ENCODE data around the gene TSNAXIP1. TPM values are rescaled to one million over a fixed set of nuclear protein-coding genes. Genes with fewer than 3 reads are reported as not detected.

The TSNAXIP1 gene
- total and polyA plus RNA-seq, 9 donors = 0.80 to 1.9 (median 1.5) TPM

DNA sequence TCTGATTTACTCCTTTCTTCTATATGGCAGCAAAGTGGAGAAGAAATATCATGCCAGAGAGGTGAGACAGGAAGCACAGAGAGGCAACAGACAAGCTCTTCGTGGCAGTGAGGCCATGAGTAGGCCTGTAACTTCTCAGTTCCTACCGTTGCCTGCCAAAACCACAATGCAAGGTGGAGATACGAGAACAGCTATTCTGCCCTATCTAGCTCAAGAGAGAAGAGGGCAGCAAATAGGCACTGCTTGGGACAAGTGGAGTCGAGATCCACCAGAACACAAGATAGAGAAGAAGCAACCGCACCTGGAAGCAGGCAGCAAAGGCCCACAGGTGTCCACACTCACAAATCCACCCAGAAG lies 25.1 kb upstream of the TSNAXIP1 start:
- no peak overlapping the region for H3K4me3 ChIP-seq (ENCODE audit: low read length)
- no peaks in the 10 kb centered on the region for H3K27me3 ChIP-seq (ENCODE audit: control insufficient read depth, insufficient read depth, low read length)
- no peaks in the 10 kb centered on the region for H3K36me3 ChIP-seq (ENCODE audit: control insufficient read depth, insufficient read depth, low read length)
- no peak overlapping the region for H3K27ac ChIP-seq (ENCODE audit: low read length)
- no peak for DNase-seq
- no peaks in the 10 kb centered on the region for H3K9me3 ChIP-seq (replicated peaks; ENCODE audit: control insufficient read depth, low read depth, low read length)
- WGBS (ENCODE audit: insufficient coverage) = 100% methylated on average over 2 of the region's 5 CpGs
- peaks cover 3% of the 10 kb centered on the region for H3K4me1 ChIP-seq (ENCODE audit: control insufficient read depth, insufficient read depth, low read length)

DNA sequence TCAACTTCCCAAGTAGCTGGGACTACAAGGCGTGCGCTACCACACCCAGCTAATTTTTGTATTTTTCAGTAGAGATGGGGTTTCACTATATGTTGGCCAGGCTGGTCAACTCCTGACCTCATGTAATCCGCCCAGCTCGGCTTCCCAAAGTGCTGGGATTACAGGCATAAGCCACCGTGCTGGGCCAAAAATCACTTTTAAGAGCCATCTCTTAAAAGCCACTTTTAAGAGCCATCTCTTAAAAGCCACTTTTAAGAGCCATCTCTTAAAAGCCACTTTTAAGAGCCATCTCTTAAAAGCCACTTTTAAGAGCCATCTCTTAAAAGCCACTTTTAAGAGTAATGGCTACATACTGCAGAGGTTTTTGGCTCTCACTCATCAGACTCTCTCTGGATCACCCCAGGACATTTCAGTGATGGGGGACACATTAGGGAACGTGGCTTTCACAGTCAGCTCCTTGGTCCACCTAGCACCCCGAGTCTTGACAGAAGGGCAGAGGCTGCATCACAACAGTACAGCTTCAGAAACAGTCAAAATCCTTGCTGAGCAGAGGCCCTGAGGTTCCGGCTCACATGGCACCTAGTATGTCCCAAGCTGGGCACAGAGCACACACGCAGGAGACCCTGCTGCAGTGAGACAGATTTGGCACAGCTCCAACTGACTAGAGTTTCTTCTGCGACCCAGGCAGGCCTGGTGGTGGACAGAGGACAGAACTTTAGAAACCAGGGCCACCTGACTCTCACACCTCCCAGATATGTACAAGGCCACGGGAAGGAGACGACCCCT lies 23.9 kb upstream of the TSNAXIP1 start:
- DNase-seq = peak; percentile 32
- H3K36me3 ChIP-seq (ENCODE audit: control insufficient read depth, insufficient read depth, low read length) = no peaks in the 10 kb centered on the region
- no peak overlapping the region for H3K4me3 ChIP-seq (ENCODE audit: low read length)
- no peaks in the 10 kb centered on the region for H3K27me3 ChIP-seq (ENCODE audit: control insufficient read depth, insufficient read depth, low read length)
- H3K4me1 ChIP-seq (ENCODE audit: control insufficient read depth, insufficient read depth, low read length) = peaks cover 3% of the 10 kb centered on the region
- no peaks in the 10 kb centered on the region for H3K9me3 ChIP-seq (replicated peaks; ENCODE audit: control insufficient read depth, low read depth, low read length)
- peak overlapping the region; percentile 35 for H3K27ac ChIP-seq (ENCODE audit: low read length)
- WGBS (ENCODE audit: insufficient coverage) = 75% methylated on average over 8 of the region's 12 CpGs

DNA sequence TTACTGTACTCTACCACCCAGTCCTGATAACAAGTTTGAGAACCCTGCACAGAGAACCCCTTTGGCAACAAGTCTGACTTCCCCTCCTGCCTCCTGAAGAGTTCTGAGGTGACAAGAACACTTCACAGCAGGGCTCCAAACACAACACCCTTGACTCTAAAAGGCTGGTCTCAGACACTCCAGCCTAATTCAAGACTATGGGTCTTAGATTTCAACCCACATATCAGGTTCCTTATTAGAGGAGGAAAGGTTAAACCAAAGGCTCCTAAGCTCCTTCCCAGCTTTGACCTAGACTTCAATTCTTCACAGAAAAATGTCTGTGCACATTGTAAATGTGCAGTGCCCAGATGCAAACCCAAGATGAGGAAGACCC lies 23.4 kb upstream of the TSNAXIP1 start:
- Histone ChIP-seq H3K27ac (ENCODE audit: low read length) (peak overlapping the region; percentile 35), H3K4me1 (ENCODE audit: control insufficient read depth, insufficient read depth, low read length) (peaks cover 3% of the 10 kb centered on the region), H3K4me3 (ENCODE audit: low read length) (no peak overlapping the region), H3K27me3 (ENCODE audit: control insufficient read depth, insufficient read depth, low read length) (no peaks in the 10 kb centered on the region), H3K36me3 (ENCODE audit: control insufficient read depth, insufficient read depth, low read length) (no peaks in the 10 kb centered on the region), H3K9me3 (replicated peaks; ENCODE audit: control insufficient read depth, low read depth, low read length) (no peaks in the 10 kb centered on the region)
- DNase-seq = no peak

GRCh38 chr16:67786491-67786890 lies 20.2 kb upstream of the TSNAXIP1 start:
- DNase-seq = no peak
- H3K4me1 ChIP-seq (ENCODE audit: control insufficient read depth, insufficient read depth, low read length) = peaks cover 3% of the 10 kb centered on the region
- H3K4me3 ChIP-seq (ENCODE audit: low read length) = no peak overlapping the region
- H3K9me3 ChIP-seq (replicated peaks; ENCODE audit: control insufficient read depth, low read depth, low read length) = no peaks in the 10 kb centered on the region
- no peak overlapping the region for H3K27ac ChIP-seq (ENCODE audit: low read length)
- whole genome bisulfite sequencing (ENCODE audit: insufficient coverage) = 93% methylated on average over 4 of the region's 5 CpGs
- H3K36me3 ChIP-seq (ENCODE audit: control insufficient read depth, insufficient read depth, low read length) = no peaks in the 10 kb centered on the region
- no peaks in the 10 kb centered on the region for H3K27me3 ChIP-seq (ENCODE audit: control insufficient read depth, insufficient read depth, low read length)

- H3K36me3 ChIP-seq (ENCODE audit: control insufficient read depth, insufficient read depth, low read length) = no peaks in the 10 kb centered on the region
- H3K4me3 ChIP-seq (ENCODE audit: low read length) = no peak overlapping the region
- no peaks in the 10 kb centered on the region for H3K27me3 ChIP-seq (ENCODE audit: control insufficient read depth, insufficient read depth, low read length)
- H3K9me3 ChIP-seq (replicated peaks; ENCODE audit: control insufficient read depth, low read depth, low read length) = no peaks in the 10 kb centered on the region
- no peak overlapping the region for H3K27ac ChIP-seq (ENCODE audit: low read length)
- no peak for DNase-seq
- H3K4me1 ChIP-seq (ENCODE audit: control insufficient read depth, insufficient read depth, low read length) = no peaks in the 10 kb centered on the region
Measured at GRCh38 chr16:67790071-67790470, 16.6 kb upstream of the TSNAXIP1 start.

- H3K36me3 ChIP-seq (ENCODE audit: control insufficient read depth, insufficient read depth, low read length) = peaks cover 14% of the 10 kb centered on the region
- DNase-seq = no peak
- no peak overlapping the region for H3K4me3 ChIP-seq (ENCODE audit: low read length)
- no peaks in the 10 kb centered on the region for H3K9me3 ChIP-seq (replicated peaks; ENCODE audit: control insufficient read depth, low read depth, low read length)
- H3K27ac ChIP-seq (ENCODE audit: low read length) = no peak overlapping the region
- WGBS (ENCODE audit: insufficient coverage) = no CpG with 5 or more reads among the region's 5 CpGs
- H3K27me3 ChIP-seq (ENCODE audit: control insufficient read depth, insufficient read depth, low read length) = no peaks in the 10 kb centered on the region
- peaks cover 4% of the 10 kb centered on the region for H3K4me1 ChIP-seq (ENCODE audit: control insufficient read depth, insufficient read depth, low read length)
Measured at GRCh38 chr16:67796099-67796718, 10.5 kb upstream of the TSNAXIP1 start.

- Histone ChIP-seq H3K36me3 (ENCODE audit: control insufficient read depth, insufficient read depth, low read length) (peaks cover 48% of the 10 kb centered on the region), H3K4me3 (ENCODE audit: low read length) (no peak overlapping the region), H3K27ac (ENCODE audit: low read length) (peak overlapping the region; percentile 81), H3K4me1 (ENCODE audit: control insufficient read depth, insufficient read depth, low read length) (peaks cover 12% of the 10 kb centered on the region), H3K9me3 (replicated peaks; ENCODE audit: control insufficient read depth, low read depth, low read length) (no peaks in the 10 kb centered on the region), H3K27me3 (ENCODE audit: control insufficient read depth, insufficient read depth, low read length) (no peaks in the 10 kb centered on the region)
- DNase-seq = peak; percentile 74
- 91% methylated on average over 7 of the region's 7 CpGs for WGBS (ENCODE audit: insufficient coverage)
Measured at GRCh38 chr16:67800338-67800926, 6.3 kb upstream of the TSNAXIP1 start.

- no peak for DNase-seq
- Histone ChIP-seq H3K36me3 (ENCODE audit: control insufficient read depth, insufficient read depth, low read length) (peaks cover 48% of the 10 kb centered on the region), H3K4me3 (ENCODE audit: low read length) (no peak overlapping the region), H3K27ac (ENCODE audit: low read length) (peak overlapping the region; percentile 81), H3K27me3 (ENCODE audit: control insufficient read depth, insufficient read depth, low read length) (no peaks in the 10 kb centered on the region), H3K9me3 (replicated peaks; ENCODE audit: control insufficient read depth, low read depth, low read length) (no peaks in the 10 kb centered on the region), H3K4me1 (ENCODE audit: control insufficient read depth, insufficient read depth, low read length) (peaks cover 16% of the 10 kb centered on the region)
- WGBS (ENCODE audit: insufficient coverage) = 80% methylated on average over 1 of the region's 1 CpG
Measured at GRCh38 chr16:67801241-67801640, 5.4 kb upstream of the TSNAXIP1 start.

DNA sequence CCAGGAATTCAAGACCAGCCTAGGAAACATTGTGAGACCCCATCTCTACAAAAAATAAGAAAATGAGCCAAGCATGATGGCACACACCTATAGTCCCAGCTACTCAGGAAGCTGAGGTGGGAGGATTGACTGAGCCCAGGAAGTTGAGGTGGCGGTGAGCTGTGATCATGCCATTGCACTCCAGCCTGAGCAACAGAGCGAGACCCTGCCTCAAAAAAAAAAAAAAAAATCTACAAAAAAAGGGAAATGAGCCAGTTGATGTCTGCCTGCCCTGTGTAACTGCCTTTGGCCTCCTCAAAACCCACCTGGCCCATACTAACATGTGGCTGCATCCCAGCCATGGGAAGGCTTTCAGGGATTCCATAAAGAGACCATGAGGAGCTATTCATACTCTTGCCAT lies 4.8 kb upstream of the TSNAXIP1 start:
- H3K4me3 ChIP-seq (ENCODE audit: low read length) = no peak overlapping the region
- WGBS (ENCODE audit: insufficient coverage) = no CpG with 5 or more reads among the region's 2 CpGs
- H3K27ac ChIP-seq (ENCODE audit: low read length) = no peak overlapping the region
- peaks cover 48% of the 10 kb centered on the region for H3K36me3 ChIP-seq (ENCODE audit: control insufficient read depth, insufficient read depth, low read length)
- DNase-seq = no peak
- no peaks in the 10 kb centered on the region for H3K27me3 ChIP-seq (ENCODE audit: control insufficient read depth, insufficient read depth, low read length)
- peaks cover 16% of the 10 kb centered on the region for H3K4me1 ChIP-seq (ENCODE audit: control insufficient read depth, insufficient read depth, low read length)
- H3K9me3 ChIP-seq (replicated peaks; ENCODE audit: control insufficient read depth, low read depth, low read length) = no peaks in the 10 kb centered on the region

DNA sequence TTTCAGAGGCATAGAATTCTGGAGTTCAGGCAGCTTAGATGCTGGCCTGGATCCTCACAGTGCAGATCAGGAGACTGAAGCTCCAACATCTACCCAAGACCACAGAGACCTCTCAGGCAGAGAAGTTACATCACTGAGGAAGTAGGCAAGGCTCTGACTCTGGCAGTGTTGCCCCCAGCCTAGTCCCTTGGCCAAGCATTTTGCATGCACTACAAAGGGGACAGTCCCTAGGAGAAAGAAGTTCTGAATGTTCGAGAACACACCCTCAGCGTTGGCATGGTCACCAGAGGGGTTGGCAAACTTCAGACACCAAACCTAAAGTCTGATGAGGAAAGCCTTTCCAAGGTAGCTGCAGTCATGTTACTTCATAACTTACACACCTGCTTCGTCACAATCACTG lies 2.8 kb upstream of the TSNAXIP1 start:
- Histone ChIP-seq H3K9me3 (replicated peaks; ENCODE audit: control insufficient read depth, low read depth, low read length) (no peaks in the 10 kb centered on the region), H3K36me3 (ENCODE audit: control insufficient read depth, insufficient read depth, low read length) (peaks cover 44% of the 10 kb centered on the region), H3K27me3 (ENCODE audit: control insufficient read depth, insufficient read depth, low read length) (no peaks in the 10 kb centered on the region), H3K4me1 (ENCODE audit: control insufficient read depth, insufficient read depth, low read length) (peaks cover 24% of the 10 kb centered on the region), H3K27ac (ENCODE audit: low read length) (no peak overlapping the region), H3K4me3 (ENCODE audit: low read length) (no peak overlapping the region)
- no CpG with 5 or more reads among the region's 3 CpGs for WGBS (ENCODE audit: insufficient coverage)
- no peak for DNase-seq
